Osteoblast (primary cell): ENCODE results near the gene PLCG2. TPM values are rescaled to one million over a fixed set of nuclear protein-coding genes. Genes with fewer than 3 reads are reported as not detected.

ENCODE experiments used
- DNase-seq: peaks from one replicate; pipeline ENCODE4 v3.0.0; 2011; ENCODE audit warnings: low spot score, mixed read lengths; ENCODE audit not compliant: insufficient read length; ENCODE audit errors: missing footprints
- H2AFZ ChIP-seq: 2 replicates; pipeline ENCODE4 v1.6.0; 2011; ENCODE audit warnings: mild to moderate bottlenecking, low read length
- H3K27ac ChIP-seq: 2 replicates; pipeline ENCODE4 v1.5.1; 2011; ENCODE audit warnings: mild to moderate bottlenecking, low read depth, low read length, moderate library complexity
- H3K27me3 ChIP-seq: 2 replicates; pipeline ENCODE4 v1.6.0; 2012; ENCODE audit warnings: mild to moderate bottlenecking, control low read depth, inconsistent platforms, low read length, moderate library complexity; ENCODE audit not compliant: insufficient read depth
- H3K36me3 ChIP-seq: 2 replicates; pipeline ENCODE4 v1.5.1; 2011; ENCODE audit warnings: mild to moderate bottlenecking, low read length, control low read depth, moderate library complexity; ENCODE audit not compliant: insufficient read depth
- H3K4me1 ChIP-seq: 2 replicates; pipeline ENCODE4 v1.5.1; 2011; ENCODE audit warnings: mild to moderate bottlenecking, low read length, control low read depth, moderate library complexity; ENCODE audit not compliant: insufficient read depth
- H3K4me2 ChIP-seq: 2 replicates; pipeline ENCODE4 v1.6.0; 2011; ENCODE audit warnings: mild to moderate bottlenecking, low read length; ENCODE audit not compliant: insufficient read depth
- H3K4me3 ChIP-seq: fragments of 200-600 bp; sonication (generic); 3 replicates; pipeline ENCODE4 v1.5.1; 2012; ENCODE audit warnings: mild to moderate bottlenecking, low read length, inconsistent platforms; ENCODE audit not compliant: insufficient read depth
- H3K79me2 ChIP-seq: 2 replicates; pipeline ENCODE4 v1.6.0; 2012; ENCODE audit warnings: mild to moderate bottlenecking, low read length, control low read depth, inconsistent platforms; ENCODE audit not compliant: insufficient read depth
- H3K9me3 ChIP-seq: 2 replicates; pipeline ENCODE4 v1.5.1; 2011; ENCODE audit warnings: low read depth, low read length, control low read depth
- H4K20me1 ChIP-seq: 2 replicates; pipeline ENCODE4 v1.6.0; 2012; ENCODE audit warnings: mild to moderate bottlenecking, low read length, control low read depth; ENCODE audit not compliant: insufficient read depth
- CTCF ChIP-seq: IDR thresholded peaks from 2 replicates; pipeline ENCODE4 v1.5.1; 2011; ENCODE audit warnings: mild to moderate bottlenecking, low read depth, low read length, moderate library complexity; ENCODE audit errors: extremely low read depth
- total RNA-seq: library from RNA; depleted of rRNA; stranded (reverse); fragments of >200 nt; gene quantifications from 2 replicates; pipeline ENCODE4 v1.2.3, GENCODE V29; 2012

Gene PLCG2
- total RNA-seq, 1 donor: 1.1 TPM

GRCh38 chr16:81894592-81894991 lies 115.5 kb downstream of the PLCG2 start:
- H3K9me3 ChIP-seq: no peaks in the 10 kb centered on the region
- TF ChIP-seq CTCF: no peak
- no peak overlapping the region for H3K4me2 ChIP-seq
- no peaks in the 10 kb centered on the region for H4K20me1 ChIP-seq
- no peaks in the 10 kb centered on the region for H3K79me2 ChIP-seq
- H3K4me1 ChIP-seq: no peaks in the 10 kb centered on the region
- no peaks in the 10 kb centered on the region for H3K27me3 ChIP-seq
- H2AFZ ChIP-seq: no peak overlapping the region
- no peaks in the 10 kb centered on the region for H3K36me3 ChIP-seq
- H3K27ac ChIP-seq: no peak overlapping the region
- H3K4me3 ChIP-seq: no peak overlapping the region
- no peak for DNase-seq

GRCh38 chr16:81896902-81897301 lies 117.8 kb downstream of the PLCG2 start:
- Histone ChIP-seq H3K4me3 (no peak overlapping the region), H3K4me1 (peaks cover 8% of the 10 kb centered on the region), H3K9me3 (no peaks in the 10 kb centered on the region), H3K79me2 (no peaks in the 10 kb centered on the region), H3K4me2 (no peak overlapping the region), H4K20me1 (no peaks in the 10 kb centered on the region), H2AFZ (no peak overlapping the region), H3K27me3 (no peaks in the 10 kb centered on the region), H3K36me3 (no peaks in the 10 kb centered on the region), H3K27ac (no peak overlapping the region)
- TF ChIP-seq CTCF: no peak
- no peak for DNase-seq

- no peak overlapping the region for H3K4me2 ChIP-seq
- no peak for TF ChIP-seq CTCF
- peaks cover 8% of the 10 kb centered on the region for H3K4me1 ChIP-seq
- no peaks in the 10 kb centered on the region for H3K79me2 ChIP-seq
- H3K27me3 ChIP-seq: no peaks in the 10 kb centered on the region
- no peaks in the 10 kb centered on the region for H3K9me3 ChIP-seq
- no peak for DNase-seq
- H2AFZ ChIP-seq: no peak overlapping the region
- no peaks in the 10 kb centered on the region for H4K20me1 ChIP-seq
- H3K4me3 ChIP-seq: no peak overlapping the region
- H3K36me3 ChIP-seq: no peaks in the 10 kb centered on the region
- H3K27ac ChIP-seq: no peak overlapping the region
Measured at GRCh38 chr16:81899601-81900000, 120.5 kb downstream of the PLCG2 start.

- H3K9me3 ChIP-seq: no peaks in the 10 kb centered on the region
Measured at GRCh38 chr16:81900014-81900413, 120.9 kb downstream of the PLCG2 start.

More at GRCh38 chr16:81900014-81900413, 120.9 kb downstream of the PLCG2 start:
- H3K79me2 ChIP-seq: no peaks in the 10 kb centered on the region
- H3K27me3 ChIP-seq: no peaks in the 10 kb centered on the region
- no peaks in the 10 kb centered on the region for H3K36me3 ChIP-seq
- H3K4me2 ChIP-seq: no peak overlapping the region
- no peaks in the 10 kb centered on the region for H4K20me1 ChIP-seq
- no peak overlapping the region for H3K4me3 ChIP-seq
- no peak overlapping the region for H2AFZ ChIP-seq
- no peak for TF ChIP-seq CTCF
- peaks cover 8% of the 10 kb centered on the region for H3K4me1 ChIP-seq
- H3K27ac ChIP-seq: no peak overlapping the region
- DNase-seq: no peak
